Mammary epithelial cell (primary cell): ENCODE data around the gene FES.
"Not testable (repeated sequence)": the region's sequence is repeated elsewhere in the genome, so short reads cannot be mapped to it uniquely, and the experiment has no call there.

Experiments used
- CTCF ChIP-seq, 2 donors: IDR thresholded peaks in 1 of 2; conservative IDR thresholded peaks in 1 of 2; 2 replicates each; pipeline ENCODE4 v1.5.1; 2011 to 2012; ENCODE audit warnings: inconsistent platforms in 2 of 2, low read length in 2 of 2, mild to moderate bottlenecking in 2 of 2, control low read depth in 1 of 2, low read depth in 1 of 2; ENCODE audit not compliant: insufficient read depth in 1 of 2; ENCODE audit errors: extremely low read depth in 1 of 2
- EZH2 ChIP-seq: IDR thresholded peaks from 2 replicates; pipeline ENCODE4 v1.6.1; 2012; ENCODE audit warnings: low read length, inconsistent platforms, borderline replicate concordance

DNA sequence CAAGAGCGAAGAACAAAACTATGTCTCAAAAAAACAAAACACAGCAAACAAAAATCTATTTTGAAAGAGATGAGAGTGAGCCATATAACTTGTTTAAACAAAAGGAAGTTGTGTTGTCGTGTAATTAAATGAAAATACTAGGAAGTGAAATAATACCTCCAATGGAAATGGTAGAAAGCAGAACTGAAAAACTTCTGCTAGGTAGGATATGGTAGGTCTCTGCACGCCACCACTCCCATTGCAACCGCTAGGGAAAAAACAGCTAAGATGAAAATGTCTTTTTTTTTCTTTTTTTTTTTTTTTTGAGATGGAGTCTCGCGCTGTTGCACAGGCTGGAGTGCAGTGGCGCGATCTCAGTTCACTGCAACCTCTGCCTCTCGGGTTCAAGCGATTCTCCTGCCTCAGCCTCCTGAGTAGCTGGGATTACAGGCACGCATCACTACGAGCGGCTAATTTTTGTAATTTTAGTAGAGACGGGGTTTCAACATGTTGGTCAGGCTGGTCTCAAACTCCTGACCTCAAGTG is 12.9 kb downstream of the FES start:
- not testable (repeated sequence) for TF ChIP-seq CTCF (conservative IDR thresholded peaks at IDR 0.05 in 1 of 2, IDR thresholded peaks at IDR 0.05 in 1 of 2; ENCODE audit: extremely low read depth in 1 of 2, insufficient read depth in 1 of 2, low read depth in 1 of 2, low read length in 2 of 2); EZH2
